GM18526 (cell line): ENCODE results near the gene SARNP.

ENCODE experiments used
- POLR2A ChIP-seq: IDR thresholded peaks from 3 replicates; pipeline ENCODE4 v1.6.1; 2011; ENCODE audit not compliant: insufficient read length; ENCODE audit errors: extremely low read depth

Gene SARNP

DNA sequence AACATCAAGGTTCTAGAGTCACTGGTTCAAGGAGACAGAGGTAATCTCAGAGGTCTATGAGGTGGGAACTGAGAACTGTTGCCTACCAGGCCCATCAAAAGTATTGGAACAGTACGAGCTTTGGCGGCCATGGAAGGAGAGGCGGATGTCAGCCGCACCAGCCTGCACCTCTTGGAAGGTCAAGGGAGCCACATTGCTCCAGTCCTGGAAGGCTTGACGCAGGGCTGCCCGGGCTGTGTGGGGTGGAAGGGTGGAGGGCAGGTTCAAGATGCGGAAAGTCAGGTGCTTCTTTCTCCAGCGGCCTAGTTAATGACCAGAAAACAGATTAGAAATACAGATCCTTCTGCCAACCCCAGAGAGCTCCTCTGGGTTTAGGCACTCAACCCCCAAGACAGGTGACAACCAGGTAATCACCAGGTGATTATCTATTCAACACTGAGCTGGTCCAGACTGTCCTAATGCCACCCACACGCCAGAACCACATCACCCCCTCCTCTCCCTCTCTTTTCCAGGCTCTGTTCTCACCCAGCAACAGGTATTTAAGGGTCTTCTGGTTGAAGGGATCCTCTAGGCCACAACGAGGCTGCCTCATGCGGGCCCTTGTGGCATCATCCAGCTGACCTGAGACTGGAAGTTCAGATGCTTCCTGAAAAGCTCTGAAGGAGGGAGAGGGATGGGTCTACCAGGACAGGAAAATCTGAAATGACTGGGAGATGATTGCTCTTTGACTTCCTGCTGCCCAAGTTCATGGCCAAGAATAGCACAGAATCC, 23.2 kb upstream of the SARNP start:
- no peak for TF ChIP-seq POLR2A

- TF ChIP-seq POLR2A = no peak
Observed at GRCh38 chr12:55839345-55840140, 22.0 kb upstream of the SARNP start.

- TF ChIP-seq POLR2A = no peak
Observed at GRCh38 chr12:55838361-55838760, 20.8 kb upstream of the SARNP start.

DNA sequence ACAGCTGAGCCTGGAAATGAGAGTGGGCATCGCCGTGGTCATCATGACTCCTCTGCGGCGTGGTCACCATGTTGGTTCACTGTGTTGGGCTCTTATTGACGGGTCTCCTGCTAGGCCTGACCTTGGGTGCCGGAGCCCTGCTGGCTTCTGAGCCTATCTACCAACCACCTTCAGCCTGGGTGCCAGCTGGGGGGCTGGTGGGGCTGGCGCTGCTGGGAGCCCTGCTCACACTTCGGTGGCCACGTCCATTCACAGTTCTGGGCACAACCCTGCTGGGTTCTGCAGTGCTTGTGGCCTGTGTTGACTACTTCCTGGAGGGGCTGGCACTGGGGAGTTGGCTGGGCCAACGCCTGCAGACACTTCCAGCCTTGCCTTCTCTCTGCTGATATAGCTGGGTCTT, 15.5 kb upstream of the SARNP start:
- TF ChIP-seq POLR2A = no peak

DNA sequence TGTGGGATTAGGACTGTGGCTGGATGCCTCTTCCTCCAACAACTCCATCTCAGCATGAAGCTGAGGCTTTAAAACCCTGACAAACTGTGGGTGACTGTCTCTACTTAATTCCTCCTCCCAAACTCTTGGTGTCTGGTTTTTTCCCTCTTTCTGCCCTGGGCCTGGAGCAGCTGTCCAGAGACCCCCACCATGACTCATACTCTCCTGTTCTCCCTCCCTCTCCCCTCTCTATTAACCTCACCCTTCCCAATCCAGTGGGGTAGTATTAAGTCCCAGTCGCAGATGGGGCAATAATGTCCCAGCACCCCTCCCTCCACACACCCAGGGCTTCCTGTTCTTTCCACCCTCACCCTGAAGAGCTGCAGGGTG, 13.9 kb upstream of the SARNP start:
- TF ChIP-seq POLR2A = no peak

- no peak for TF ChIP-seq POLR2A
Observed at GRCh38 chr12:55830601-55831446, 13.3 kb upstream of the SARNP start.

DNA sequence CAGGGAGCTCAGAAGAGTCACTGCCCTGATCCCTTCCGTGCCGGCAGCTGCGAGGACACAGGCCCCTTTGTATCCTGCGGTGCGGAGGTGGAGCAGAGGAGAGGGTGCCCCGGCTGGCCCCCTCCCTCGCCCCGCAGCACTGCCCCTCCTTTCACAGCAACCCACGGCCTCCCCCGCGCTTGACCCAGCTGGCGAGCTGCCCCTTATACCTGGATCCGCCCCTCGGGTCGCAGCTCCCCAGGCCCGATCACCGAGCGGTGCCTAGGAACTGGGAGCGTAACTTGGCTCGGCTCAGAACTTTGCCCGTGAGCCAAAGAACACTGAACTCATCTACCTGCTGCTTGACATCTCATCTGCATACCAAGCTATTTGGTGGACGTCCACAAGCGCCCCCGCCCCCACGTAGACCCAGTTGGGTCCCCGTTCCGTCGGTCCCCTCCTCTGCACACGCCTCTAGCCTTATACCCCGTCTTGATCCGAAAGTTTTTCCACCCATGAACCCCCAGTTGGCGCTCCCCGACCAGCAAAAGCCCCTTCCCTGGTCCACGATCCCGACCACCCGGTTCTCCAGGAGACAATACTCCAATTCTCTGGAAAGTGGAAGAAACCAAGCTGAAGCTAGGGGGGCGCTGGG, 12.6 kb upstream of the SARNP start:
- TF ChIP-seq POLR2A = no peak

DNA sequence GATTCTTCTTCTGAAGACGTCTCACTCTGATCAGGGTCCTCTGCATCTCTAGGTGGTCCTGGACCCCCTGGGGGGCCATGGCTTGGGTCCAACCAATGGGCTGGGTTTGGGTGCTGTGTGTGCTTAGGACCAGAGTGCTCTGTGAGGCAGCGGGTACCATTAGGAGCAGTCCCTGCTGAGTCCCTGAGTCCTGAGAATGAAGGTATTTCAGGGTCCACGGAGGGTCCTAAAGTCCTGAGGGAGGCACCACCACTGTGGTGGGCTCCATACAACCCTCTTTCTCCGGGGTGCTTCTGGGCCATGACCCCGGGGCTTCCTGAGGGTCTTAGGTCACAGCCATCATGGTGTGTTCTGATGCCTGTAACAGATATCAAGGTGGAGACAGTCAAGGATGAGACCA, 10.8 kb upstream of the SARNP start:
- no peak for TF ChIP-seq POLR2A

GRCh38 chr12:55827806-55828205, 10.3 kb upstream of the SARNP start:
- no peak for TF ChIP-seq POLR2A

GRCh38 chr12:55824726-55825125, 7.2 kb upstream of the SARNP start:
- no peak for TF ChIP-seq POLR2A

DNA sequence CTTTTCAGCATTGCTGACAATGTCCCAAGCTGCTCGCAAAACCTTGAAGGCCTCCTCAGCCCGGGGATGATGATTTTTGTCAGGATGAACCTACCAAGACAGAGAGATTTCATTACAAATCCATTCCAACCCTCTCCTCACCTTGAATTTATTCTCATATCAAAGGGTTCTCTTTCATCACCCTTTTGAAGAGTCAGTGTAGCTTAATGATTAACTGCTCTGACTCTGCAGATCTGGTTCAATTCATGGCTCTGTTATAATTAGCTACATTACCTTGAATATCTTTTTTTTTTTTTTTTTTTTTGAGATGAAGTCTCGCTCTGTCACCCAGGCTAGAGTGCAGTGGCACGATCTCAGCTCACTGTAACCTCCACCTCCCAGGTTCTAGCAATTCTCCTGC, 5.9 kb upstream of the SARNP start:
- no peak for TF ChIP-seq POLR2A

DNA sequence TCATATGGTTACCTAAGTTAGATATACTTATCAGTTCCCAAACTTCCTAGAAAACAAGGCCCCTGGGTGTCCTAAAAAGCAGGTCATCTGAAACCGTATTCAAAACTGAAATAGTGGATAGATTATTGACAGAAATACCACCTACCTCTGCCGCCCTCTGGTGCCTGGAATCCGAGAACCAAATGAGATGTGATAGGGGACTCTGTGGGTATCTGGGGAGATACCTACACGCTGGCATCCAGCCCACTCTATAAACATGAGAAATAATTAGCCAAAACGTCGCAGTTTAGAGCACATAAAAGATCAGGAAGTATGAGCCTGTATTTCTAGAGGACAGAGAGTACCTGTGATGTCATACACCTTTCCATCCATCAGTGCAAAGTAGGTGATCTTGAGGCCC, 4.7 kb upstream of the SARNP start:
- TF ChIP-seq POLR2A = no peak

DNA sequence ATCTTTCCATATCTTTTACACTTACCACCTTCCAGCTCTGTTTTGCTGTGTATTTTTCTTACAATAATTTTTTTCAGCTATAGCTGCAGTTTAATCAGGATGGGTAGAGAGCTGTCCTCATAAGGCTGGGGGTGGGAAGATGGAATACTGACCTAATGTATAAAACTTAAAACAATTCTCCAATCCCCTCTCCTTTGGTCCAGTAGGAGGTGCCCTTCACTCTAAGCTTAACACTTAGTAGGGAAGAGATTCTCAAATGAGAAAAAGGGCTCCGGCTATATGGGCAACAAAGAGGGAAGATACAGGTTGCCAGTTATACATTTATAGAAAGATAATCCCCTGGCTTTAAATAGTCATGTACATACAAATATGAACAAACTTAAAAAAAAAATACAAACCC, 3.2 kb upstream of the SARNP start:
- no peak for TF ChIP-seq POLR2A

GRCh38 chr12:55818886-55819285, 1.4 kb upstream of the SARNP start:
- TF ChIP-seq POLR2A = no peak

DNA sequence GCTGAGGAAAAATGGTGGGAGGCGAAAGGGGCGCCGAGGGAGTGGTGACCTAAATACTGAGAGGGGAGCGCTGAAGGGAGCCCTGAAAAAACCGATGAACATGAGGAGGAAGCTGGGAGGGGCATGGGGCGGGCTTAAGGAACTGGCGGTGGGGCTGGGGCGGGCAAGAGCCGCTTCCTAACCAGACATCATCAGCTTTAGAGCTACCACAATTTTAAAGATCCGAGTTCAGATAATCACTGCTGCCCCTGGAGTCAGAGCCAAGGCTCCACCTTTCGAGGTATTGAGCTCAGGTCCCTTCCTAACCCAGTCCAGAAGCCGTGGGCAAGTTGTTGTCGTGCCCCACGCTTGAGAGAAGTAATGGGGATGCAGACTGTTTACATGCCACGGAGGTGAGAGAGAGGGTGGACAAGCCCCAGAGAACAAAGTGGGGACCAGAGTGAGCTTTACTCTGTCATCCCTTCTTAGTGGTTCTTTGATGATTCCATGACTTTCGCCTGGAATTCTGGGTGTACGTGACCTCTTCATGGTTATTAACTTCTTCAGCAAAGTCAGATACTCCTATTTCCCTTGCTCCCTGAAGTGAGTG, 710 bp upstream of the SARNP start:
- TF ChIP-seq POLR2A = no peak

GRCh38 chr12:55816881-55817344, 611 bp downstream of the SARNP start:
- no peak for TF ChIP-seq POLR2A
